IMR-90 (cell line): ENCODE results near the gene FHAD1. TPM values are rescaled to one million over a fixed set of nuclear protein-coding genes. Genes with fewer than 3 reads are reported as not detected.

ENCODE experiments used
- ATAC-seq: fragments of 200-7000 bp; cut with Tn5 transposase; 2 replicates; pipeline ENCODE4 v1.9.1; 2020; ENCODE audit warnings: low read depth, mild to moderate bottlenecking, moderate library complexity
- BruUV-seq: library from RNA; stranded (reverse); fragments of 400-500 nt; replicated peaks from 2 replicates; lab custom pipeline; 2021; lab: Mats Ljungman, UMichigan
- CTCF ChIA-PET: fragments of 300-600 bp; formaldehyde crosslinking; extraction: SDS; loops from one replicate; lab custom pipeline; 2021; ENCODE audit warnings: antibody characterized with exemption; lab: Yijun Ruan, JAX
- POLR2A ChIA-PET: fragments of 300-600 bp; sonication (Branson Sonifier 250); formaldehyde crosslinking; loops from one replicate; lab custom pipeline; 2022; ENCODE audit warnings: antibody characterized with exemption; ENCODE audit not compliant: unreplicated experiment; lab: Charles Lee
- DNase-seq: peaks from one replicate; pipeline ENCODE4 v3.0.0; 2013
- H2AFZ ChIP-seq: replicated peaks from 2 replicates; pipeline ENCODE3; 2013; ENCODE audit warnings: low read length, mild to moderate bottlenecking; ENCODE audit not compliant: poor library complexity
- H2AK5ac ChIP-seq: 2 replicates; pipeline ENCODE4 v1.6.1; 2013; ENCODE audit warnings: low read depth, low read length, inconsistent platforms
- H2AK9ac ChIP-seq: replicated peaks from 2 replicates; pipeline ENCODE3; 2013; ENCODE audit warnings: mild to moderate bottlenecking, low read depth, low read length, moderate library complexity; ENCODE audit not compliant: poor library complexity
- H2BK120ac ChIP-seq: 2 replicates; pipeline ENCODE4 v1.6.1; 2013; ENCODE audit warnings: low read depth, low read length, inconsistent platforms
- H2BK15ac ChIP-seq: 3 replicates; pipeline ENCODE4 v1.6.1; 2013; ENCODE audit warnings: low read depth, low read length, inconsistent platforms
- H2BK20ac ChIP-seq: 2 replicates; pipeline ENCODE4 v1.6.1; 2013; ENCODE audit warnings: low read depth, mild to moderate bottlenecking, inconsistent platforms, low read length, moderate library complexity
- H2BK5ac ChIP-seq: 2 replicates; pipeline ENCODE4 v1.6.1; 2013; ENCODE audit warnings: mild to moderate bottlenecking, low read depth, low read length, inconsistent platforms; ENCODE audit not compliant: poor library complexity, severe bottlenecking
- H3K14ac ChIP-seq: replicated peaks from 2 replicates; pipeline ENCODE4 v1.6.1; 2013; ENCODE audit warnings: low read depth, low read length, inconsistent platforms
- H3K18ac ChIP-seq: 2 replicates; pipeline ENCODE4 v1.6.1; 2013; ENCODE audit warnings: low read depth, low read length, control low read depth
- H3K23ac ChIP-seq: 2 replicates; pipeline ENCODE4 v1.6.1; 2013; ENCODE audit warnings: low read depth, low read length, inconsistent platforms
- H3K27ac ChIP-seq: 2 replicates; pipeline ENCODE4 v1.5.1; 2013; ENCODE audit warnings: mild to moderate bottlenecking, control low read depth, low read length; ENCODE audit not compliant: insufficient read depth
- H3K27me3 ChIP-seq: 2 replicates; pipeline ENCODE4 v1.6.1; 2013; ENCODE audit warnings: low read length; ENCODE audit not compliant: control insufficient read depth, insufficient read depth
- H3K36me3 ChIP-seq: 2 replicates; pipeline ENCODE4 v1.6.1; 2013; ENCODE audit warnings: low read length, mixed read lengths; ENCODE audit not compliant: control insufficient read depth, insufficient read depth
- H3K4ac ChIP-seq: 2 replicates; pipeline ENCODE4 v1.6.1; 2013; ENCODE audit warnings: low read depth, low read length, inconsistent platforms
- H3K4me1 ChIP-seq: 2 replicates; pipeline ENCODE4 v1.6.1; 2013; ENCODE audit warnings: low read length, mixed read lengths; ENCODE audit not compliant: control insufficient read depth, insufficient read depth
- H3K4me2 ChIP-seq: 2 replicates; pipeline ENCODE4 v1.6.1; 2013; ENCODE audit warnings: low read depth, mild to moderate bottlenecking, control low read depth, low read length, moderate library complexity
- H3K4me3 ChIP-seq: 2 replicates; pipeline ENCODE4 v1.5.1; 2013; ENCODE audit warnings: low read depth, mild to moderate bottlenecking, control low read depth, low read length, moderate library complexity; ENCODE audit not compliant: insufficient read depth
- H3K56ac ChIP-seq: 2 replicates; pipeline ENCODE4 v1.6.1; 2013; ENCODE audit warnings: low read length, inconsistent platforms; ENCODE audit not compliant: insufficient read depth; ENCODE audit errors: extremely low read depth
- H3K79me1 ChIP-seq, 2 experiments: 2 replicates each; pipeline ENCODE4 v1.6.1; 2013; ENCODE audit warnings: low read length in 2 of 2, inconsistent platforms in 1 of 2, low read depth in 1 of 2
- H3K9ac ChIP-seq: 2 replicates; pipeline ENCODE4 v1.6.1; 2013; ENCODE audit warnings: low read depth, low read length, control low read depth
- H3K9me1 ChIP-seq: 2 replicates; pipeline ENCODE4 v1.6.1; 2013; ENCODE audit warnings: low read length, inconsistent platforms; ENCODE audit not compliant: insufficient read depth
- H3K9me3 ChIP-seq: 2 replicates; pipeline ENCODE4 v1.6.1; 2013; ENCODE audit warnings: low read length; ENCODE audit not compliant: control insufficient read depth, insufficient read depth
- H4K20me1 ChIP-seq: 2 replicates; pipeline ENCODE4 v1.6.1; 2013; ENCODE audit warnings: low read length, inconsistent platforms; ENCODE audit not compliant: insufficient read depth
- H4K5ac ChIP-seq: 2 replicates; pipeline ENCODE4 v1.6.1; 2013; ENCODE audit warnings: mild to moderate bottlenecking, low read depth, low read length, control low read depth
- H4K8ac ChIP-seq, 2 experiments: 2 replicates each; pipeline ENCODE4 v1.6.1; 2013; ENCODE audit warnings: low read depth in 2 of 2, low read length in 2 of 2, control low read depth in 1 of 2, inconsistent platforms in 1 of 2
- H4K91ac ChIP-seq: 2 replicates; pipeline ENCODE4 v1.6.1; 2013; ENCODE audit warnings: low read depth, low read length, inconsistent platforms; ENCODE audit not compliant: insufficient read depth
- BHLHE40 ChIP-seq: fragments of 150-350 bp; IDR thresholded peaks from 2 replicates; pipeline ENCODE4 v1.6.1; 2016; ENCODE audit warnings: mild to moderate bottlenecking, low read depth, low read length
- CEBPB ChIP-seq: IDR thresholded peaks from 2 replicates; pipeline ENCODE4 v1.6.1; 2012; ENCODE audit warnings: low read depth, low read length, improper control_type of control experiment
- CHD1 ChIP-seq: IDR thresholded peaks from 2 replicates; pipeline ENCODE4 v1.6.1; 2012; ENCODE audit warnings: low read depth, low read length, improper control_type of control experiment
- CTCF ChIP-seq: conservative IDR thresholded peaks from 2 replicates; pipeline ENCODE4 v1.5.1; 2012; ENCODE audit warnings: mild to moderate bottlenecking, low read depth, low read length, improper control_type of control experiment
- ELK1 ChIP-seq: fragments of 150-350 bp; IDR thresholded peaks from 2 replicates; pipeline ENCODE4 v1.6.1; 2016; ENCODE audit warnings: low read depth, mild to moderate bottlenecking, low read length, moderate library complexity, borderline replicate concordance
- FOS ChIP-seq: fragments of 150-350 bp; IDR thresholded peaks from 2 replicates; pipeline ENCODE4 v1.6.1; 2016; ENCODE audit warnings: low read depth, low read length
- MAFK ChIP-seq: IDR thresholded peaks from 2 replicates; pipeline ENCODE4 v1.6.1; 2012; ENCODE audit warnings: low read depth, low read length, improper control_type of control experiment
- MAZ ChIP-seq: IDR thresholded peaks from 2 replicates; pipeline ENCODE4 v1.6.1; 2012; ENCODE audit warnings: low read depth, mild to moderate bottlenecking, low read length, improper control_type of control experiment, moderate library complexity, borderline replicate concordance
- MXI1 ChIP-seq: IDR thresholded peaks from 2 replicates; pipeline ENCODE4 v1.6.1; 2012; ENCODE audit warnings: low read depth, mild to moderate bottlenecking, low read length, moderate library complexity, borderline replicate concordance
- NFE2L2 ChIP-seq: fragments of 150-350 bp; IDR thresholded peaks from 2 replicates; pipeline ENCODE4 v1.6.1; 2016; ENCODE audit warnings: low read depth, mild to moderate bottlenecking, low read length
- POLR2A ChIP-seq: IDR thresholded peaks from 2 replicates; pipeline ENCODE4 v1.6.1; 2012; ENCODE audit warnings: mild to moderate bottlenecking, low read depth, low read length
- RAD21 ChIP-seq: IDR thresholded peaks from 2 replicates; pipeline ENCODE4 v1.6.1; 2012; ENCODE audit warnings: low read length, improper control_type of control experiment
- RCOR1 ChIP-seq: IDR thresholded peaks from 2 replicates; pipeline ENCODE4 v1.6.1; 2012; ENCODE audit warnings: mild to moderate bottlenecking, low read length, improper control_type of control experiment; ENCODE audit not compliant: insufficient replicate concordance
- RFX5 ChIP-seq: IDR thresholded peaks from 2 replicates; pipeline ENCODE4 v1.8.0; 2012; ENCODE audit warnings: low read depth, mild to moderate bottlenecking, low read length, moderate library complexity
- SMC3 ChIP-seq: fragments of 150-350 bp; IDR thresholded peaks from 2 replicates; pipeline ENCODE4 v1.6.1; 2016; ENCODE audit warnings: low read depth, mild to moderate bottlenecking, antibody characterized with exemption, low read length, moderate library complexity
- USF2 ChIP-seq: fragments of 150-350 bp; IDR thresholded peaks from 2 replicates; pipeline ENCODE4 v1.6.1; 2017; ENCODE audit warnings: mild to moderate bottlenecking, antibody characterized with exemption, low read length, low read depth
- WGBS, 2 experiments: methylation state at CpG; one replicate each; pipeline versions ENCODE4 v1.1.5 to v1.1.7; 2013; ENCODE audit warnings: missing lambda C conversion rate in 2 of 2; ENCODE audit not compliant: insufficient read length in 1 of 2; ENCODE audit errors: extremely low coverage in 2 of 2; 5-methylcytosine and 5-hydroxymethylcytosine counted together
- dilution Hi-C: fragments of 300-500 bp; cut with HindIII; formaldehyde crosslinking; loops from one replicate; pipeline ENCODE4 v1.14.3; 2018; ENCODE audit warnings: low sequenced_read_pairs; ENCODE audit not compliant: unreplicated experiment
- in situ Hi-C: fragments of 300-500 bp; cut with MboI; formaldehyde crosslinking; loops from 3 replicates; pipeline ENCODE4 v1.14.3; 2019; ENCODE audit warnings: low sequenced_read_pairs, inconsistent platforms, mixed read lengths
- intact Hi-C: fragments of 100-400 bp; cut with micrococcal nuclease; formaldehyde crosslinking; loops from 2 replicates; pipeline ENCODE4 v1.10.0; 2022
- polyA plus RNA-seq, 3 experiments: library from polyadenylated mRNA; depleted of rRNA; stranded (reverse); fragments of >200 nt; gene quantifications; 2 replicates each; pipeline ENCODE4 v1.2.3, GENCODE V29; 2012; ENCODE audit warnings: low replicate concordance in 1 of 3
- total RNA-seq: library from RNA; depleted of rRNA; stranded (reverse); fragments of >200 nt; gene quantifications from 2 replicates; pipeline ENCODE4 v1.2.3, GENCODE V29; 2012

FHAD1 gene
- total and polyA plus RNA-seq, 2 of the 4 experiments (the other 2 are of a cell fraction) = not detected

GRCh38 chr1:15439325-15439724 lies 192.3 kb downstream of the FHAD1 start:
- H2BK120ac ChIP-seq = no peak overlapping the region
- no peak overlapping the region for H2AK5ac ChIP-seq
- no peak overlapping the region for H2AK9ac ChIP-seq
- intact Hi-C loops (no loop called here), in situ Hi-C loops (no loop called here), dilution Hi-C loops (no loop called here)
- no peak overlapping the region for H3K56ac ChIP-seq
- DNase-seq = no peak
- H3K79me1 ChIP-seq = no peaks in the 10 kb centered on the region
- ATAC-seq = no peak
- WGBS, 2 experiments = 100% methylated on average over 7 of the region's 14 CpGs; no CpG with 5 or more reads in 1 of the 2 experiments
- no peak overlapping the region for H3K4me3 ChIP-seq
- POLR2A ChIA-PET = no interaction called here
- H4K8ac ChIP-seq = no peak overlapping the region
- peaks cover 14% of the 10 kb centered on the region; the same call in 1 of the 2 replicates for H3K27me3 ChIP-seq
- no peak overlapping the region for H2BK5ac ChIP-seq
- no peak overlapping the region for H4K5ac ChIP-seq
- H4K91ac ChIP-seq = no peak overlapping the region
- no peaks in the 10 kb centered on the region for H4K20me1 ChIP-seq
- no peak overlapping the region for H3K27ac ChIP-seq
- no peak for TF ChIP-seq CTCF
- TF ChIP-seq RAD21 = no peak
- TF ChIP-seq RFX5 = no peak
- TF ChIP-seq MAFK = no peak
- no peak for TF ChIP-seq USF2
- no peak for TF ChIP-seq CHD1
- no peak for TF ChIP-seq NFE2L2
- TF ChIP-seq MXI1 = no peak
- no peak for TF ChIP-seq SMC3
- TF ChIP-seq POLR2A = no peak
- TF ChIP-seq CEBPB = no peak
- TF ChIP-seq MAZ = no peak
- TF ChIP-seq BHLHE40 = no peak
- TF ChIP-seq RCOR1 = no peak
- TF ChIP-seq FOS = no peak
- no peak for TF ChIP-seq ELK1
- no peak overlapping the region for H2BK20ac ChIP-seq
- no peak overlapping the region for H3K4ac ChIP-seq
- CTCF ChIA-PET = no interaction called here
- H3K9ac ChIP-seq = no peak overlapping the region
- no TSS peak for BruUV-seq
- H3K4me1 ChIP-seq = peaks cover 1% of the 10 kb centered on the region; the same call in 1 of the 2 replicates
- H3K18ac ChIP-seq = no peak overlapping the region
- H3K9me1 ChIP-seq = peaks cover 4% of the 10 kb centered on the region
- H2AFZ ChIP-seq = no peak overlapping the region
- no peaks in the 10 kb centered on the region for H3K36me3 ChIP-seq
- no peak overlapping the region for H3K23ac ChIP-seq
- H3K9me3 ChIP-seq = no peaks in the 10 kb centered on the region
- no peak overlapping the region for H3K4me2 ChIP-seq
- H3K14ac ChIP-seq = no peak overlapping the region
- no peak overlapping the region for H2BK15ac ChIP-seq
